Tibial nerve (tissue), 3 donors: ENCODE measurements around the gene ATG14.

Experiments used
- POLR2A ChIP-seq, 2 donors: fragments of 450-650 bp; IDR thresholded peaks; one replicate each; pipeline ENCODE4 v1.6.1; 2017; ENCODE audit warnings: antibody characterized with exemption in 2 of 2, mild to moderate bottlenecking in 2 of 2, moderate library complexity in 2 of 2
- TF ChIP-seq, protein P1 (sequence below), 5 experiments: fragments of 200-600 bp in 3 of 5; fragments of 450-650 bp in 2 of 5; sonication (generic) in 3 of 5; IDR thresholded peaks; one replicate each; pipeline ENCODE4 v1.5.1; 2016 to 2019; ENCODE audit warnings: antibody characterized with exemption in 5 of 5, mild to moderate bottlenecking in 3 of 5, moderate library complexity in 2 of 5

- TF ChIP-seq, protein P1, sequence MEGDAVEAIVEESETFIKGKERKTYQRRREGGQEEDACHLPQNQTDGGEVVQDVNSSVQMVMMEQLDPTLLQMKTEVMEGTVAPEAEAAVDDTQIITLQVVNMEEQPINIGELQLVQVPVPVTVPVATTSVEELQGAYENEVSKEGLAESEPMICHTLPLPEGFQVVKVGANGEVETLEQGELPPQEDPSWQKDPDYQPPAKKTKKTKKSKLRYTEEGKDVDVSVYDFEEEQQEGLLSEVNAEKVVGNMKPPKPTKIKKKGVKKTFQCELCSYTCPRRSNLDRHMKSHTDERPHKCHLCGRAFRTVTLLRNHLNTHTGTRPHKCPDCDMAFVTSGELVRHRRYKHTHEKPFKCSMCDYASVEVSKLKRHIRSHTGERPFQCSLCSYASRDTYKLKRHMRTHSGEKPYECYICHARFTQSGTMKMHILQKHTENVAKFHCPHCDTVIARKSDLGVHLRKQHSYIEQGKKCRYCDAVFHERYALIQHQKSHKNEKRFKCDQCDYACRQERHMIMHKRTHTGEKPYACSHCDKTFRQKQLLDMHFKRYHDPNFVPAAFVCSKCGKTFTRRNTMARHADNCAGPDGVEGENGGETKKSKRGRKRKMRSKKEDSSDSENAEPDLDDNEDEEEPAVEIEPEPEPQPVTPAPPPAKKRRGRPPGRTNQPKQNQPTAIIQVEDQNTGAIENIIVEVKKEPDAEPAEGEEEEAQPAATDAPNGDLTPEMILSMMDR (IDR thresholded peaks at IDR 0.05), result no peak
- TF ChIP-seq POLR2A (IDR thresholded peaks at IDR 0.05), result no peak
These were observed 93.9 kb downstream of the ATG14 start for GRCh38 chr14:55317542-55318306.
